Lower lobe of right lung (tissue), 2 donors: ENCODE measurements around the gene PYDC1. TPM values are rescaled to one million over a fixed set of nuclear protein-coding genes. Genes with fewer than 3 reads are reported as not detected.

ENCODE experiments used
- ATAC-seq, 2 donors: fragments of 200-7000 bp; cut with Tn5 transposase; one replicate each; pipeline ENCODE4 v1.9.1; 2020 to 2022; ENCODE audit warnings: mild to moderate bottlenecking in 2 of 2, moderate library complexity in 2 of 2
- DNase-seq: peaks from one replicate; pipeline ENCODE4 v3.0.0-alpha.2; 2020
- H3K27ac ChIP-seq: fragments of 200-600 bp; one replicate; pipeline ENCODE4 v1.8.0; 2022
- H3K27me3 ChIP-seq: fragments of 200-600 bp; one replicate; pipeline ENCODE4 v1.8.0; 2022; ENCODE audit warnings: low read depth
- H3K36me3 ChIP-seq: fragments of 200-600 bp; one replicate; pipeline ENCODE4 v1.8.0; 2022; ENCODE audit warnings: mild to moderate bottlenecking
- H3K4me1 ChIP-seq: fragments of 200-600 bp; one replicate; pipeline ENCODE4 v1.8.0; 2022
- H3K4me3 ChIP-seq: fragments of 200-600 bp; one replicate; pipeline ENCODE4 v1.8.0; 2022; ENCODE audit warnings: mild to moderate bottlenecking
- H3K9me3 ChIP-seq: fragments of 200-600 bp; one replicate; pipeline ENCODE4 v1.8.0; 2022
- intact Hi-C: fragments of 100-400 bp; cut with DNase I; formaldehyde crosslinking; loops from one replicate; pipeline ENCODE4 v1.11.0; 2022
- total RNA-seq: library from RNA; stranded (reverse); fragmentation: NEBNext Ultra II Directional; extraction: Animal tissue kit (Norgen Biotek cat#: 25700); gene quantifications from one replicate; pipeline ENCODE4 v1.2.1, GENCODE V29; 2021
- TF ChIP-seq, protein P1 (sequence below): fragments of 200-600 bp; IDR thresholded peaks from one replicate; pipeline ENCODE4 v1.8.0; 2022; ENCODE audit warnings: antibody characterized with exemption, mild to moderate bottlenecking
- donor health status: DM: no; HTN: yes; CAD: no; lungs with severe emphysema.

Gene PYDC1
- total RNA-seq, 1 donor from 2014 or later: not detected

DNA sequence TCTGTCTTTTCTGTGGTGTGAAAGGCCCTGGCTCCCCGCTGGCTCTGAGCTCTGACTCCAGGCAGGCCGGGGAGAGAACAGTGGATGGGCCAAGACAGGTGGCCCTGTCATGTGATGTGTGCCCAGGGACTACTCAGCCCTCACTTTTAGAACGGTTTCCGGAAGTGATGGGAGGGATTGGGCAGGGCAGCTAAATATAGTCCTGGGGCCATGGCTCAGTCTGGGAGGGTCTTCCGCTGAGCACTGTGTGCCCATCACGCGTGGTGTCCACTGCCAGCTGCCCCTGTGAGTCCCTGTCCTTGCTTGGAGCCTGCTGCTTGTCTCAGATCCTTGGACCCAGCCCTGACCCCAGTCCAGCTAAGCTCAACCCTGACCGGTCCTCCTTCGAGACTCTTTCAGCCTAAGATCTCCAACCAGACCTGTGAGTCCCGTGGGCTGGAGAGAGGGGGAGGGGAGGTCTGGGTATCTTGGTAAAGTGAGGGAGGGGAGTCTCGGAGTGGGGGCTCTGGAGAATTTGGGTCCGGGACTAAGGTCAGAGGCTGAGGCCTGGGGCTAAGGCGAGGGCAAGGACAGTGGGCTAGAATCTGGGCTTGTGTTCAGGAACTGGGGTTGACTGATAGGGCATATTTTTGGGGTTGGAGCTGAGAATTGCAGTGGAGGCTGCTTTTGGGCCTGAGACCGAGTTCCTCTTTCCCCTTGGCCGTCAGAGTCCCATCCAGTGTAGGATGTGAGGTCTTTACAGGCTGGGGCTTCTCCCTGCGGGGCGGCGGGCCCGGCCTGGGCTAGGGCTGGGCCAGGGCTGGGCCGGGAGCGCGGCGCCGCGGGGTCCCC is 2.8 kb downstream of the PYDC1 start, which contains the start of gene TRIM72:
TSS of gene TRIM72 (plus strand) at position 243 of the 831 bp plus-strand sequence. CDS start 620 bp downstream, outside the sequence.
- intact Hi-C loops: no loop called here
- H3K27ac ChIP-seq: no peak within 1 kb of the TSS
- no peak for ATAC-seq
- no peak for DNase-seq
- peaks cover 28% of the 10 kb centered on the region for H3K4me1 ChIP-seq
- no peaks in the 10 kb centered on the region for H3K36me3 ChIP-seq
- no peaks in the 10 kb centered on the region for H3K9me3 ChIP-seq
- H3K27me3 ChIP-seq: peaks cover 42% of the 10 kb centered on the region
- TF ChIP-seq, protein P1, sequence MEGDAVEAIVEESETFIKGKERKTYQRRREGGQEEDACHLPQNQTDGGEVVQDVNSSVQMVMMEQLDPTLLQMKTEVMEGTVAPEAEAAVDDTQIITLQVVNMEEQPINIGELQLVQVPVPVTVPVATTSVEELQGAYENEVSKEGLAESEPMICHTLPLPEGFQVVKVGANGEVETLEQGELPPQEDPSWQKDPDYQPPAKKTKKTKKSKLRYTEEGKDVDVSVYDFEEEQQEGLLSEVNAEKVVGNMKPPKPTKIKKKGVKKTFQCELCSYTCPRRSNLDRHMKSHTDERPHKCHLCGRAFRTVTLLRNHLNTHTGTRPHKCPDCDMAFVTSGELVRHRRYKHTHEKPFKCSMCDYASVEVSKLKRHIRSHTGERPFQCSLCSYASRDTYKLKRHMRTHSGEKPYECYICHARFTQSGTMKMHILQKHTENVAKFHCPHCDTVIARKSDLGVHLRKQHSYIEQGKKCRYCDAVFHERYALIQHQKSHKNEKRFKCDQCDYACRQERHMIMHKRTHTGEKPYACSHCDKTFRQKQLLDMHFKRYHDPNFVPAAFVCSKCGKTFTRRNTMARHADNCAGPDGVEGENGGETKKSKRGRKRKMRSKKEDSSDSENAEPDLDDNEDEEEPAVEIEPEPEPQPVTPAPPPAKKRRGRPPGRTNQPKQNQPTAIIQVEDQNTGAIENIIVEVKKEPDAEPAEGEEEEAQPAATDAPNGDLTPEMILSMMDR: no peak
- H3K4me3 ChIP-seq: peak within 1 kb of the TSS; percentile 64

DNA sequence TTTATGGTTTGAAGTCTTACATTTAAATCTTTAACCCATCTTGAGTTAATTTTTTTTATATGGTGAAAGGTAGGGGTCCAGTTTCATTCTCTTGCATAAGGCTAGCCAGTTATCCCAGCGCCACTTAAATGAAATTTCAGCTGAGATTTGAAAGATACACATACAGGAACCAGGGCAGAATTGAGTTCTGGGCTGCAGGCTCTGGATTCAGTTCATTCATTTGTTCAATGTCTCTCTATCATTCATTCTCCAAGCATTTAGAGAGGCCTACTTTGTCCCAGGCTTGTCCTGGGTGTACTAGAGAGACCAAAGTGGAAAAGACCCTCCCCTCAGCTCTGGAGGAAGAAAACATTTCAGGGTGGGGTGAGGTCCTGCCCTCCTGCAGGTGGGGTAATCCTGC is 3.6 kb downstream of the PYDC1 start:
- DNase-seq (no peak), ATAC-seq (no peak)
- peaks cover 40% of the 10 kb centered on the region for H3K27me3 ChIP-seq
- TF ChIP-seq, protein P1: no peak
- H3K36me3 ChIP-seq: no peaks in the 10 kb centered on the region
- no peaks in the 10 kb centered on the region for H3K9me3 ChIP-seq
- no peak overlapping the region for H3K27ac ChIP-seq
- intact Hi-C loops: no loop called here
- no peak overlapping the region for H3K4me3 ChIP-seq
- H3K4me1 ChIP-seq: peaks cover 28% of the 10 kb centered on the region

DNA sequence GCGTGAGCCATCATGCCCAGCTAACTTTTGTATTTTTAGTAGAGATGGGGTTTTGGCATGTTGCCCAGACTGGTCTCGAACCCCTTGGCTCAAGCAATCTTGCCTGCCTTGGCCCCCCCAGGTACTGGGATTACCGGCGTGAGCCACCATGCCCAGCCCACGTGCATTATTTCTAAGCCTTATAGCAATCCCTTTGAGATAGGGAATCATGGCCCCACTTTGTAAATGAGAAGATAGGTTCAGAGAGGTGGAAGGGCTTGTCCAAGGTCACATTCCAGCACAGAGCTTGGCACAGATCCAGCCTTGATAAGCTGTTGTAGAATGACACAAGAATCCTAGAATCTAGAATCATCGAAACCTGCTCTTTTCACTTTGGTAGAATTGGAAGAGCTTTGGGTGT is 10.2 kb downstream of the PYDC1 start:
- H3K9me3 ChIP-seq: no peaks in the 10 kb centered on the region
- ATAC-seq: no peak
- intact Hi-C loops: no loop called here

DNA sequence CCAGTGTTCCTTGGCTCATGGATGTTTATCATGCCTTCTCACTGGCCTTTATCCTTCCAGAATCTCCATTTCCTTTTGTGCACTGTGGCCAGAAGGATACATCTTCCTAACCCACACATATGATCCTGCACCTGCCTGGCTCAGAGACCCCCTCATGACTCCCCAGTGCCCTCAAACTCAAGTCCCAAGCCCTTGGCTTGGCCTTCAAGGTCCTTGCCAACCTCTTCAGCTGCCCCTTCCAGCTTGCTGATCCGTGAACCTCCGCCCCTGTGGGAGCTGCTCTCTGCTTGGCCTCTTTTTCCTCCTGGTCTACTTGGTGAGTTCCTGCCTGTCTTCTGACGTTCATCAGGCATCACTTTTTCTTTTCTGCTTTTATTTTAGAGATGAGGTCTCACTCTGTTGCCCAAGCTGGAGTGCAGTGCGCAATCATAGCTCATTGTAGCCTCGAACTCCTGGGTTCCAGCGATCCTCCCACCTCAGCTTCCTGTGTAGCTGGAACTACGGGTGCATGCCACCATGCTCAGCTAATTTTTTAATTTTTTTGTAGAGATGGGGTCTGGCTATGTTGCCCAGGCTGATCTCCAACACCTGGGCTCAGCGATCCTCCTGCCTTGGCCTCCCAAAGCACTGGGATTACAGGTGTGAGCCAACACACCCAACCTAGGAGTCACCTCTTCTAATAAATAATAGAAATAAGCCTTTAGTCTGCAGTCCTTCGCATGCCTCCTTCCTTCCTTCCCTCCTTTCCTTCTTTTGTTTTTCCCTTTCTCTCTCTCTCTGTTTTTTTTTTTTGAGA is 11.9 kb downstream of the PYDC1 start:
- DNase-seq: no peak
- intact Hi-C loops: no loop called here
- peaks cover 31% of the 10 kb centered on the region for H3K4me1 ChIP-seq
- H3K9me3 ChIP-seq: no peaks in the 10 kb centered on the region
- no peak overlapping the region for H3K27ac ChIP-seq
- peaks cover 4% of the 10 kb centered on the region for H3K36me3 ChIP-seq
- H3K27me3 ChIP-seq: peaks cover 4% of the 10 kb centered on the region
- H3K4me3 ChIP-seq: no peak overlapping the region
- TF ChIP-seq, protein P1: no peak
- ATAC-seq: no peak

More for the DNA sequence above, 10.2 kb downstream of the PYDC1 start:
- Histone ChIP-seq H3K27me3 (peaks cover 4% of the 10 kb centered on the region), H3K4me1 (peaks cover 15% of the 10 kb centered on the region), H3K36me3 (no peaks in the 10 kb centered on the region), H3K4me3 (no peak overlapping the region), H3K27ac (no peak overlapping the region)
- no peak for DNase-seq
- TF ChIP-seq, protein P1: no peak

DNA sequence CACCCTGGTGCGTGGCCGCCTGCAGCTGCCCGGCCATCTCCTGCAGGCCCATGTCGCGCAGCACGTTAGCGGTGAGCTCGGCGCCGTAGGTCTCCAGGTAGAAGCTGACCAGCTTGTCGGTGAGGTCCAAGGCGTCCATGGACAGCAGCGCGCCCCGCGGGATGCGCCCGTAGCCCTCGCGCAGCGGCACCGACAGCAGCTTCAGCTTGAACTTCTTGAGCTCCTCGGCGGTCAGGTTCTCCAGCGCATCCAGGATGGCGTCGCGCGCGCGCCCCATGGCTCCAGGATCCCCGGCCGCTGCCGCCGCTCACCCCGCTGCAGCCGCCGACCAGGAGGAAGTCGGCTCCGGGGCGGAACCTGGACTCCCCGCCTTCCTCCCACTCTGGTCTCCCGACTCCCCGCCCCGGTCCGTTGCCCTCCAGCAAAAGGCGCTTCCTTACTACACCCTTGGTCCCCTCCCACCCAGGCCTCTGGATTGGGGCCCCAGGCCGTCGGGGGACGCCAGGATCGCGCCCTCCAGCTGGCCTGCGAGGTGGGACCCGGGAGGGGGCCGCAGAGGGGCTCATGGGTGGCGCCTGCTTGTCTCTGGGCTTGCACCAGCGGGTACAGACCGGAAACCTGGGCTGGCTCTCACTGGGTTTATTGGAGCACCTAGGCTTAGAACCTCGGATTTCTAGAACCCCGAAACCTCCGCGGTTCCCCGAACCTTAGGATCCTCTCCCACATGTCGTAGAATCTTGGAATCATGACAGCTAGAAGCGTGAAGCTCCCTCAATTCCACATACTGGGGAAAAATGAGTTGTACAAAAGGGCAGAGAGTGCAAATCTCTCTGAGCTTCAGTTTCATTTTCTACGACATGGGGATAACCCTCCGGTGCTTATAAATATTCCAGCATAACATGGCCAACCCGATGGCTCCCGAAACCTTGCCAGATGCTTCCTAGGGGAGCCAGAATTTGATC is 14.2 kb downstream of the PYDC1 start, which contains the start of gene PYCARD:
TSS of gene PYCARD (minus strand) at position 347 of the 962 bp plus-strand sequence. CDS start at position 277, 70 bp downstream.
- peaks cover 31% of the 10 kb centered on the region for H3K4me1 ChIP-seq
- peaks cover 27% of the 10 kb centered on the region for H3K36me3 ChIP-seq
- no peaks in the 10 kb centered on the region for H3K9me3 ChIP-seq
- peak within 1 kb of the TSS; percentile 99 for H3K4me3 ChIP-seq
- TF ChIP-seq, protein P1: no peak
- H3K27me3 ChIP-seq: peaks cover 2% of the 10 kb centered on the region
- H3K27ac ChIP-seq: peak within 1 kb of the TSS; percentile 88
- peak; percentile 89 for DNase-seq
- intact Hi-C loops: no loop called here
- ATAC-seq: peak; percentile 85 to 88
